ENCODE results near the gene REC114. TPM values are rescaled to one million over a fixed set of nuclear protein-coding genes. Genes with fewer than 3 reads are reported as not detected.
A peak's percentile ranks its signal among the peaks of the same experiment; 100 is the strongest.

REC114 gene
- total and polyA plus RNA-seq, 9 of the 15 experiments (the other 6 are each of a cell fraction or from before 2014, with no cell fraction given) = 0.07 to 0.24 TPM; not detected in 7

GRCh38 chr15:73504885-73505284 lies 61.9 kb downstream of the REC114 start (continued):
- no peak for TF ChIP-seq ZNF398 (CRISPR knock-in tag; IDR thresholded peaks at IDR 0.05)
- TF ChIP-seq TEAD1 (CRISPR knock-in tag; IDR thresholded peaks at IDR 0.05) = no peak
- no peak for TF ChIP-seq ZNF583 (CRISPR knock-in tag; IDR thresholded peaks at IDR 0.05)
- TF ChIP-seq RAD21 (CRISPR knock-in tag; conservative IDR thresholded peaks at IDR 0.05 in 1 of 2, IDR thresholded peaks at IDR 0.05 in 1 of 2) = no peak
- no peak for TF ChIP-seq BRD4 (IDR thresholded peaks at IDR 0.05)
- TF ChIP-seq ZNF140 (CRISPR knock-in tag; IDR thresholded peaks at IDR 0.05) = no peak
- TF ChIP-seq ZNF551 (CRISPR knock-in tag; IDR thresholded peaks at IDR 0.05) = no peak
- TF ChIP-seq ZHX1 (conservative IDR thresholded peaks at IDR 0.05; ENCODE audit: low read length) = no peak
- no peak for TF ChIP-seq NEUROD1 (IDR thresholded peaks at IDR 0.05; ENCODE audit: borderline replicate concordance, low read depth, low read length, partially characterized antibody)
- TF ChIP-seq ELK1 (CRISPR knock-in tag; IDR thresholded peaks at IDR 0.05) = no peak
- TF ChIP-seq ZZZ3 (IDR thresholded peaks at IDR 0.05) = no peak
- peak; percentile 95 for TF ChIP-seq SMARCA4 (IDR thresholded peaks at IDR 0.05)
- TF ChIP-seq TCF7 (IDR thresholded peaks at IDR 0.05; ENCODE audit: borderline replicate concordance) = no peak
- TF ChIP-seq ZFPM2 (CRISPR knock-in tag; IDR thresholded peaks at IDR 0.05) = no peak
- TF ChIP-seq TAF1 (IDR thresholded peaks at IDR 0.05; ENCODE audit: control insufficient read depth, extremely low read depth, insufficient read depth, low read length, severe bottlenecking) = no peak
- no peak for TF ChIP-seq THRB (CRISPR knock-in tag; conservative IDR thresholded peaks at IDR 0.05)
- TF ChIP-seq ATF3 (IDR thresholded peaks at IDR 0.05) = no peak
- TF ChIP-seq ATF3 (CRISPR knock-in tag; conservative IDR thresholded peaks at IDR 0.05) = no peak
- TF ChIP-seq TRIM25 (IDR thresholded peaks at IDR 0.05; ENCODE audit: borderline replicate concordance) = no peak
- TF ChIP-seq PHB2 (IDR thresholded peaks at IDR 0.05; ENCODE audit: low read depth) = peak; percentile 82

Data from K562 (cell line).